Stimulated activated CD8-positive, alpha-beta memory T cell treated with anti-CD3 and anti-CD28 coated beads, Interleukin-12 subunit alpha, Interleukin-12 subunit beta, amount 100 ng/mL, for 24 hours (primary cell): ENCODE data around the gene RNF220.

Experiments used
- DNase-seq: peaks from one replicate; pipeline ENCODE4 v3.0.0-alpha.2; 2020; ENCODE audit errors: extremely low read depth

Gene RNF220

DNA sequence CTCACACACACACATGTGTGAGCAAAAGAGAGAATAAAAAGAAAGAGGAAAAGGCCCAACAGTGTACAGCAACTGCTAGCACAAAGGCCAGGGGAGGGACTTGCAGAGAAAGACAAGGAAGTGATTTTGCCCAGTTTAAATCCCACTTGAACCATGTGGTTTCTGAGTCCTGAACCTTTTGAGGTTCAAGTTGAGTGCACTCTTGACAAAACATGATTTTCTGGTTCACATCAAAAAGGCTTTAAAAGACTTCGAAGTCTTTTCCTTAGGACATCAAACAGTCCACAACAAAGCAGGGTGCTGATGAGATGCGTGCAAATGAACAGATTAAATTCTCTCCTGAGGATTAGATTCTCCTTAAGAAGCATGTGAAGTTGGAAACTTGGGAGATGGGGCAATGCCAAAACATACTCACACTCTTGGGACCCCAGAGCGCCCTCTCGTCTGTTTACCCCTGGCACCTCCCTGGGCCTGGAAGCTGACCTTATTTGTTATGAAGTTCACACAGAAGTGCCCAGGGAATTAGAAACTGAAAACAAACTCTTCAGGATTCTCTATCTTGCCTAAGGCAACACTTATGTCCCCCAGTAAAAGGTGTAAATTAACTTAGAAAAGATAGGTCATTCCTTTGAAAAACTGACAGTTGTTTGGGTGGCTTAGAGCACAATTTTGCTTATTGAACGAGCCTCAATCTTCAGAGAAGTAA, 31.5 kb downstream of the RNF220 start:
- no peak for DNase-seq

DNA sequence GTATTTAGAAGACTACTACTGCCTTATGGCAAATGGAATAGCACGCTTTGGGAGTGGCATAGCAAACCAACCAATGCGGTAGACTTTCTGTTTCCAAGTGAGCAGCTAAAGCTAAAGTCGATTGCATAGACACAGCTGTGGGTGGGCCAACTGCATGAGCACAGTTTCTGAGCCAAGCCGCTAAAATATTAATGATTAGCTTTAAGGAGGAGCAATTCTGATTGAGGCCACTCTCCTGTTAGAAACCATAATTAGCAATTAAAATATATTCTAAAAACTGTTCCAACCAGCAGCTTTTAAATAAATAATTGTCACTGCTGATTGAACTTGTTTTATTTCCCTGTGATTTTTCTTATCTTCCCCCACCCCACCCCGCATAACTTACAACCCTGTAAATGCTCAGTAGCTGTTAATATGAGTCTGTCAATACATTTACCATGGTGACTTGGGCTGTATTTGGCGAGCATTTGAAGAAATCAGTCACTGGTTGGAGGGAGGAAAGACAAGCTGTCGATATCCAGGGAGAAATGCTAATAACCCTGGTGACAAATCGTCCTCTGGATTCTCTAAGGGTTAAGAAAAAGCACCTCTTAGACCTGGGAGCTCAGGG, 32.2 kb downstream of the RNF220 start:
- DNase-seq: no peak

DNA sequence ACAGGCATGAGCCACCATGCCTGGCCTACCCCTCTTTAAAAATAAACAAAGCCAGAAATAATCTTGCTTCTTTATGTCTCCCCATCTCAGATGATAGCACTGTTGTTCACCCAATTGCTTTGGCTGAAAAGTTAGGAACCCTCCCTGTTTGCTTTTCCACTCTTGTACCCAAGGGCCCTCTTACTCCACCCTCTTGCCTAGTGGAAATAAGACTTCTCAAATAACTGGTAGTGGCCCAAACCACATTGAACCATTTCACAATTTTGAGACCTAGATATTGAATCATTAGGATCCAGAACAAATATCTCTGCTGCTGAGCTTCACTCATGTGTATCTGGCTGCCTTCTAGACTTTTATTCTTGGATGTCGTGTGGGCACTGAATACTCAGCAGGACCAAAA, 37.7 kb downstream of the RNF220 start:
- no peak for DNase-seq

DNA sequence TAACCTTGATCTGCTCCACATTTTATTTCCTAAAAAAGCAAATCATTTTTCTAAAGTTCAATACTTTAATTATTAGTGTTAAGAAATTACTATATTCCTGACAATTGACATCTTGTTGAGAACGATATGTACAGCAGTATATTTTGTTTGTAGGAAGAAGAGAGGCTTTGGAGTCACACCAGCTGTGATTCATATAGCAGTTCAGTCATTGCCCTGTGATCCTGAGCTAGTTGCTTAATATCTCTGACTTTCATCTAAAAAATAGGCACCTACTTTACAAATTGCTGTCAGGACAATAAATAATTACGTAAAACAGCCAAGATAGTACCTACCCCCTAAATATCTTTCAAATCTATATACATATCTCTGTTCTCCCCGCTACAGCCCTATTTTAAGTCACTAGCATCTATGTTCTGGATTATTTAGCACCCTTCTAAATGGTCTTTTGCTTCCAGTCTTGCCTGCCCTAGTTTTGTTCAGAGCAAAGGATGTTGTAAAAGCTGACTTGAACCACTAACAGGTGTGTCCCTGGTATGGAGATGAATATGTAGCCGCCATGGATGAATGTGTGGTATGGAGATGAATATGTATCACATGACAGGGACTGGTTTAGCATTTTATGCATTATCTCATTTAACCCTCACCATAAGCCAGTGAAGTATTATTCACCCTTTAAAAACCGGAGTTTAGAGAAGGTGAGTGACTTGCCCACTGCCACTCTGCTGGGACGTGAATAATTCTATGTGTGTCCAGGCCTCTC, 42.2 kb downstream of the RNF220 start:
- DNase-seq: no peak

DNA sequence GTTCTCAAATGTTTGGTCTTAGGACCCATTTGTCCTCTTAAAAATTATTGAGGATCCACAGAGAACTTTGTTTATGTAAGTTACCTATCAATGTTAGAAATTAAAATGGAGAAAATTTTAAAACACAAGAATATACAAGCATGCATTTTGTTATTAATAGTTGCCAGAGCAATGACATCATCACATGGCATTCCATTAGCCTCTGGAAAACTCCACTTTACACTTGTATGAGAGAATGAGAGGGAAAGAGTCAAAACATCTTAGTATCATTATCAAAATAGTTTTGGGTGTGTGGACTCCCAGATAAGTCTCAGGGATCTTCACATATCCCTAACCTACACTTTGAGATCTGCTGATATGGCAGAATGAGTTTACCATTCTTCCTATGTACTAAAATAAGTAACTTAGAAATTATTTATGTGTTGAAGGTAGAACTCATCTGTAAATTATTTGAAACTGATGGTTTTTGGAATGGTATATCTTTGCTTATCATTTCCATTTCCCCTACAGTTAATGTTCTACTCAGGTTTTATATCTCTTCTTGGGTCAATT, 48.8 kb downstream of the RNF220 start:
- DNase-seq: no peak

DNA sequence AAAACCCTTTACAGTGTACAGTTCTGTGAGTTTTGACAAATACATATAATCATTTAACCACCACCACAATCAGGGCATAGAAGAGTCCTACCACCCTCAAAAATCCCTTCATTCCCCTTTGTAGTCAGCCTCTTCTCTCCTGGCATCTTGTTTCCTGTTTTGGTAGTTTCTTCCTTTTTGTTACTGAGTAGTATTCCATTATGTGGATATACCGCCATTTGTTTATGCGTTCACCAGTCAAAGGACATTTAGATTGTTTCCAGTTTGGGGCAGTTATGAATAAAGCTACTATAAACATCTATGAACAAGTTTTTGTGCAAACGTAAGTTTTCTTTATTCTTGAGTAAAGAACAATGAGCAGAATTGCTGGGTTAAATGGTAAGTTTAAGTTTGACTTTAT, 49.6 kb downstream of the RNF220 start:
- DNase-seq: no peak

DNA sequence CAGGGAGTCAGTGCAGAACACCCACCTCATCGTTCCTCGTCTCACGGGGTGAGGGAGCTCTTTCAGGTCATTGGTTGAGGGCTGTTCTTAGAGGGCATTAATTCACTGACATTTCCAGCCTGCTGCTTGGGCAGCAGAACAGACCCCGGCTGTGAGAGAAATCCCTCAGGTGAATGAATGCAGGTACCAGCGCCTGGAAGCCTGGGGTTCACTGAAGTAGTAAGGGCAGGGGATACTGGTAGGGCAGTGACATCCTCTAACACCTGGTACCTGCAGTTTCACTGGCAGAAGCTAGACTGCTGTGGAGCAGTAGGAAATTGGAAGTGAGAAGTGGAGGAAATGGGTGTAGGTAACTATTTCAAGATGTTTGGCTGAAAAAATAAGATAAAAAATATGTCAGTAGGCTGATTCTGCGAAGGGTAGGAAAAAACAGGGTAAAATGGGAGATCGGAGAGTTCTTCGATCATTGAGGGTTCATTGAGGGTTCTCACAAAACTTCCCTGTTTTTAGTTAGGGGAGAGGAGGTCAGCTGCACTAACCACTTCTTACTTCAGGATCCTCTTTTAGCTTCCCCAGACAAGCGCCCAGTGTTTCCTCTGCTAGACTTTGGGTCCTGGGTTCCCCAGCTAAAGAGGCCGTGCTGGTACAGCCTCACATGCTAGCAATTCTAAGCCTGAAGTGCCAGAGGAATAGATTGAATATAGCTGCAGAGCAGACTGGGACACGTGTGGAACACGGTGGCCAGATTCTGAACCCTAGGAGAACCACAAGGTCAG, 55.2 kb downstream of the RNF220 start:
- no peak for DNase-seq

DNA sequence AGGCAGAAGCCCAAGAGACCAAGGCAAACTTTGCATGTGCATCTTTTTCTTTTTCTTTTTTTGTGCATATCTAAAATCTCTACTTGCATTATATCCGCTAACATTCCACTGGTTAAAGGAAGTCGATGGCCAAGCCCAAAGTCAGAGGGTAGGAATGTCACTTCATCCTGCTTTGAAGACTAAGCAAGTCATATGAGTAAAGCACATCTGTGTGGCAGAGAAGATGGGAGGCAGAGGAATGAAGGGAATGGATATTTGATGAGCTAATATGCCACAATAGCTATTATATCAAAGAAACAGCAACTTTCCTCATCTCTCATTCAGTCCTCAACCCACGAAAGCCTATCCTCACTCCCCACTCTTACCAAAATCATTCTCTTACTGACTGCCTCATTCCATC, 59.3 kb downstream of the RNF220 start:
- DNase-seq: no peak

DNA sequence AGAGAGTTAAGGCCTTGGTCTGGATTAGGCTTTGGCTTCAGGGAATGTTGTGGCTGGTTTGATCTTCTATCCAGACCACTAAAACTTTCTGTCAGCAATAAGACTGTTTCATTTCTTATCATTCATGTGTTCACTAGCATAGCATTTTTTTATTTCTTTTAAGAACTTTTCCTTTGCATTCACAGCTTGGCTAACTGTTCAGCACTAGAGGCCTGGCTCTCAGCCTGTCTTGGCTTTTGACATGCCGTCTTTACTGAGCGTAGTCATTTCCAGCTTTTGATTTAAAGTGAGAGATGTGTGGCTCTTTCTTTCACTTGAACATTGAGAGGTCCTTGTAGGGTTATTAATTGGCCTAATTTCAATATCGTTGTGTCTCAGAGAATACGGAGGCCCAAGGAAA, 62.5 kb downstream of the RNF220 start:
- DNase-seq: no peak

DNA sequence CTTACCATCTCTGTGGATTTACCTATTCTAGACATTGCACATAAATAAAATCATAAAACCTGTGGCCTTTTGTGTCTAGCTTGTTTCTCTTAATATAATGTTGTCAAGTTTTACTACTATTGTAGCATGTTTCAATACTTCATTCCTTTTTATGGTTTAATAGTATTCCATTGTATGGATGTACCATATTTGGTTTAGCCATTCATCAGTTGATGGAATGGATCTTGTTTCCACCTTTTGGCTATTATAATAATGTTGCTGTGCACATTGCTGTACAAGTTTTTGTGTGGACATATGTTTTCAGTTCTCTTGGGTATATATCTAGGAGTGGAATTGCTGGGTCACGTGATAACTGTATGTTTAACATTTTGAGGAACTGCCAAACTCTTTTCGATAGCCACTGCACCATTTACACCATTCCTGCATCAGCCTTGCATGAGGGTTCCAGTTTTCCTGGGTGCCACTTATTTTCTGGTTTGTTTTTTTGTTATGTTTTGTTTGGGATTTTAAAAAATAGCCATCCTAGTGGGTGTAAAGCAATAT, 66.9 kb downstream of the RNF220 start:
- no peak for DNase-seq

DNA sequence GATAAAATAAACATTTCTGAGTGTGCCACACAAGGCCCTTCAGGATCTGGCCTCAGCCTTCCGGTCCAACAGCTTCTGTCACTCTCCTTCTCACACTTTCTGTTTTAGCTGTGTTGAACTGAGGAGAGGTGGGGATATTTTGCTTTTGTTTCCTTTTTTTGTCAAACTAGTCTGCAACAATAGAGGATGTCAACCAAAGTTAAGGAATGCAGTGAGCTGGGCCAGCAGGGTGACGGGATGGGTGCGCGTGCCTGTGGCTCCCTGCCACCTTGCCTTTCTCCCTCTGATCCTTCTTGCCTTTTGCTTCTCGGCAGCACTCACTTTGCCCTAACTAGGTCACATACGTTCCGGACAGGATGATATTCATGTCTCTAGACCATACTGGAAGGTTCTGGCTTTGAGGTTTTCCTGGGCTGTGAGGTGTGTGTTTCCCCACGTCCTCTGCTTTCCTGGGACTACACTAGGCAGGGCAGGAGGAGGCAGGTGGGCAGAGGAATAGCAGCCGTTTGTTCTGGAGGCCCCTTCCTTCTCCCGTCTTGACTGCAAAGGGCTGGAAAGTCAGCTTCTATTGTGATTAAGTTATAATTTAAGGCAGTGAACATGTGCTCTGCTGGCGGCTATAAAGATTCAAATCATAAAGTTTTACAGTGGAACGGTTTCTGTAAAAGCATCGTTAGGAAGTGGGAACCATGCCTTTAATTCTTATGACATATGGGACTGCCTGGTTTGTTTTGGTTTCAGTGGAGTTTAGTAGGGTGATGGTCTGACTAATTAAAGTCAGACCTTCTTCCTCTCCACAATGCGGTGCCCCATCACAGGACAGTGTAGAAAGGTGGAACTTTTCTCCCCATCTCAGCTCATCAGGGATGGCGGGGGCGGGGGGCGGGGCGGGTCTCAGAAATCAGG, 67.8 kb downstream of the RNF220 start:
- DNase-seq: no peak

DNA sequence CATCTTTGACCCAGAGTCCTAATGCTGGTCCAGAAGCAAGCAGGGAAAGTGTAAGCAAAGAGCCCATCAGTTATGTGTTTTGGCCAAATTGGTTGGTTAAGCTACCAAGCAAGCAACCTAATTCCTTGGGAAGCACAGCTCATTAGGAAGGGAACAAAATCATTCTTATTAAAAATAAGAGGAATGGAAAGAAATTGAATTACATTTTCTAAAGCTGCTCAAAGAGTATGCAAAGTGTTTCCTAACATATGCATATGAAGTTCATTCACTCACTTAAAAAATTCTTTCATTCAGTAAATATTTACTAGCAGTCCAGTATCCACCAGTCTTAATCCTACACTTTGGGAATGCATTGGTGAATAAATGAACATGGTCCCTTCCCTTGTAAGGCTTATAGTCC, 71.8 kb downstream of the RNF220 start:
- DNase-seq: no peak

DNA sequence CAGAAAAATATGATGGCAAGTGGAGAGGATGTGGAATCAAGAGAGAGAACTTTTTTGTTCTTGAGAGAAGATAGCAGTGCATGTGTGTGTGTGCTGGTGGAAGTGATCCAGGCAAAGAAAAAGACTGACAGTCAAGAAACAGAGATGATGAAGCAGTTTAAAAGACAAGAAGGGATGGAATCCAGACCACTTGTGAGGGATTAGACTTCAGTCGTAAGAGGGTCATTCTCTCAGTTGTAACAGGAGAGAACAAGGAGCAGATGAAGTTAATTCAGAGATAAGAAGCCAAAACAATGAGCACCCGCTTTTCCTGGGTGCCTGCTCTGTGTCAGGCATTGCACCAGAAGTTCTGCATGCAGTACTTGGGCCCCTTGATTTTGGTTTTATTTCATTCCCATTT, 76.6 kb downstream of the RNF220 start:
- no peak for DNase-seq

DNA sequence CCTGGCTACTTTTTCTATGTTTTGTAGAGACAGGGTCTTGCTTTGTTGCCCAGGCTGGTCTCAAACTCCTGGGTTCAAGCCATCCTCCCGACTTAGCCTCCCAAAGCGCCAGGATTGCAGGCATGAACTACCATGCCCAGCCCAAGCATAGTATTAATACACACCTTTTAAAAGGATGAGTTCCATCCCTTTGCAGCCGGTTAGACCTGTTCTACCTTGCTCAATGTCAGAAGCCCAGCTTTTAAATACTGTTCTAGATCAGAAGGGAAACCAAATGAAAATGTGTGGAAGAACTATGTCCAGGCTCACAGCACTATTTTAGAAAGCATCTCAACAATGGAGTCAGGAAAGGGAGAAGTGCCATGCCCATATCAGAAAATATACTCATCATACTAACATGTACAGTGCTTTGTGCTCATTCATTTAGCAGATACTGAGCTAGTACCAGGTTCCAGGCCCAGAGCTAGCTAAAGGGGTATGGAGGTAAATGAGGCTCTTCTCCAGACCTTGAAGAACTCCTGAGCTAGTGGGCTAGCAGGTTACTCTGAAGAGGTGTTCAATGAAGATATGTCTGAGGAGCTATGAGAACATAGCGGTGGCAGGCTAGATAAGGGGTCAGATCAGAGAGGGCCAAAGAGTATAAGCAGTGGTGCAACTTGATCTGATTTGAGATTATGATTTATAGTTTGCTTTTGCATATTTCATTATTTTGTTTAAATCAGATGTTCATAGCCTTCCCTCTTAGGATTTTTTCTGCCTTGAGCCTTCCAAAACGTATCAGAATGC, 78.2 kb downstream of the RNF220 start:
- DNase-seq: no peak

DNA sequence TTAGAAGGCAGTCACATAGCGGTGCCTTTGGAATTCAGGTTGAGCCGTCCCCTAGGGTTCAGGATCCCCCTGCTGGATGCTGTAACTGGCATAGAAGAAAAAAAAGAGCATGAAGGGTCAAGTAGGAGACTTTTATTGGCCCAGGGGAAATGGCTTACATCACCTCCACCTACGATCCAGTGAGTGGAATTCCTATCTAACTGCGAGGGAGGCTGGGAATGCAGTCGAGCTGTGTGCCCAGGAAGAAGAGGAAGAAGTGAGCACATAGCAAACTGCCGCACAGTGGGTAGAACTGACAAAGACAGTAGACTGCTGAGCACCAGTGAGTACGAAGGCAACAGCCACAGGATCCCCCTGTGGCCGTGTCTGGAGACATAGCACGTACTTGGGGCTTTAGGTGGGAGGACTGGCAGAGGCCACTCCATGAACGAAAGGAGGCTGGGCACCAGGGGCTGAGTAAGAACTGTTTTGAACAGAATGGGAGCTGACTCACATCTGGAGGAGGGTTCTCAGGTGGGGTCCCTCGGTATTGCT, 79.2 kb downstream of the RNF220 start:
- DNase-seq: no peak

DNA sequence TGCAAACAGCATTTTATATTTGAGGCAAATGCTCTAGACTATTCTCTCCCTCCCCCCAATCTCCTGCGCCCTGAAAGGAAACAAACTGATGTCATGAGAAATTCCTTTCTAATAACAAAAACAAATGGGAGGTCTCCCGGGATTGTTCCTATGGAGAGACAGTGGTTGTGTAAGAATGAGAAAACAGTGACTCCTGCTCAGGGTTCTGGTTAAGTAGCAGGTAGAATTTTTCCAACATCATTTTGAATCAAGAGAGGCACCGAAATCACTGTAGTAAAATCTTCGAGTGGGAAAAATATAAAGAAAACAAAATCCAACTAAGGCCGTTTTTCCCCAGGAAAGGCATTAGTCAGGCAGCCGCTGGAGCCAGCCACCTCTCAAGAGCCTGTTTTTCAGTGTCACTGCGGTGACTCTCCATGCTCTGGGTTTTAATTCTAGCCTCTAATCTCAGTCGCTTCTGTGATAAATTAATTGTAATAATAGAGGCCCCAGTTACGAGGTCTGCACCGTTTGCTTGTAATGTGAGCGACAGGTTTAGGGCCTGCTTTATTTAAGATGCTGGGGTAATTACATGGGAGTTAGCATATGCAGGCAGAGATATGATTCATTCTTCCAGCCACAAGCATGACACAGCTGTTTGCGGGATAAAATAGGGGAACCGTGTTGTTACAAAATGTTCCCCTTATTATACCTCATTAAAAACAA, 80.3 kb downstream of the RNF220 start:
- DNase-seq: no peak

DNA sequence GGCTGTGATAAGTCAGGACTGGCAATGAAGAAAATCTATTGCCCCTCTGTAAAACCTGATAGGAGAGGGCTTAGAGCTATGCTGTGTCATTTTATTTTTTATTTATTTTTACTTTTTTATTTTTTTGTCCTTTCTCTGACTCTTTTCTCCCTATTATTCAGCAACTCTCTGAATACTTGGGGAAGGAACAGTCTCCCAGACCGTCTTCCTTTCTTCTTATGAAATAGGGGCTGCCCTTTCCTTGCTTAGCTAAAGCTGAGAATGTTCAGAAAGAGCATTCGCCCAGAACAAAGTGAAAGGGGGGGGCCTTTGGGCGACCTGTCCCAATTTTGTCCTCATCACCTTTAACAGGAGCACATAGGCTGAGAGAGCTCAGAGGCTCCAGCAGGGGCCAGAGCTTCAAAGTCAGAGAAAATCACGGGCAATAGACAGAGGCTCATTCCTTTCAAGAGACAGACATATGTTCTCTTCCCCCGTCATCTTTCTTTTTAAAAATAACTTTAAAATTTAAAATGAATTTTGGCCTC, 80.9 kb downstream of the RNF220 start:
- no peak for DNase-seq

DNA sequence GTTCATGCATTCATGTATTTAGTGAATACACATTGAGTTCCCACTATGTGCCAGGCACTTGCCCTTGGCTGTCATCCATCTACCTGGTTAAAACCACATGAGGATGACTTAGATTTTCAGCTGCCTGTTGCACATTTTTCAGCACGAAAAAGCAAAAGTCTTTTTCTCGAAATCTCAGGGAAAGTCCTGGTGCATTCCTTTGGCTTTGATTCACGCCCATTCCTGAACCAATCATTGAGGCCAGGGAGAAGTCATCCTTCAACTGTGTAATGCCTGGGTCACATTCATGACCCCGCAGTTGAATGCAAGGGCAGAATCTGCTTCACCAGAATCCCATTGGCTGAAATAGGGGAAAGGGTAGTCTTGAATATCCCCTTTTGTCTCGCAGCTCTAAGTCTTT, 84.4 kb downstream of the RNF220 start:
- DNase-seq: no peak
